Measurements from ENCODE around the gene DAB2.
"Not testable (repeated sequence)": the region's sequence is repeated elsewhere in the genome, so short reads cannot be mapped to it uniquely, and the experiment has no call there.

The DAB2 gene

GRCh38 chr5:39342460-39342859, 82.3 kb downstream of the DAB2 start:
- no peak overlapping the region for H3K4me3 ChIP-seq (ENCODE audit: low read depth, low read length)
- H3K27me3 ChIP-seq: no peaks in the 10 kb centered on the region
- DNase-seq: no peak
- H3K36me3 ChIP-seq: no peaks in the 10 kb centered on the region
- H3K9me3 ChIP-seq: no peaks in the 10 kb centered on the region
- TF ChIP-seq CTCF (IDR thresholded peaks at IDR 0.05; ENCODE audit: low read depth, low read length): no peak
- no peaks in the 10 kb centered on the region for H3K4me1 ChIP-seq

GRCh38 chr5:39341896-39342295, 82.9 kb downstream of the DAB2 start:
- Histone ChIP-seq H3K4me1 (no peaks in the 10 kb centered on the region), H3K36me3 (no peaks in the 10 kb centered on the region), H3K9me3 (no peaks in the 10 kb centered on the region), H3K27me3 (no peaks in the 10 kb centered on the region), H3K4me3 (ENCODE audit: low read depth, low read length) (no peak overlapping the region)
- DNase-seq: no peak
- no peak for TF ChIP-seq CTCF (IDR thresholded peaks at IDR 0.05; ENCODE audit: low read depth, low read length)

GRCh38 chr5:39340506-39340905, 84.3 kb downstream of the DAB2 start:
- Histone ChIP-seq H3K4me3 (ENCODE audit: low read depth, low read length) (no peak overlapping the region), H3K27me3 (no peaks in the 10 kb centered on the region), H3K9me3 (no peaks in the 10 kb centered on the region), H3K36me3 (no peaks in the 10 kb centered on the region), H3K4me1 (no peaks in the 10 kb centered on the region)
- no peak for DNase-seq
- no peak for TF ChIP-seq CTCF (IDR thresholded peaks at IDR 0.05; ENCODE audit: low read depth, low read length)

GRCh38 chr5:39337252-39337915, 87.4 kb downstream of the DAB2 start:
- Histone ChIP-seq H3K36me3 (no peaks in the 10 kb centered on the region), H3K27me3 (no peaks in the 10 kb centered on the region), H3K4me1 (no peaks in the 10 kb centered on the region), H3K9me3 (no peaks in the 10 kb centered on the region), H3K4me3 (ENCODE audit: low read depth, low read length) (no peak overlapping the region)
- no peak for TF ChIP-seq CTCF (IDR thresholded peaks at IDR 0.05; ENCODE audit: low read depth, low read length)
- no peak for DNase-seq

GRCh38 chr5:39334296-39334695, 90.5 kb downstream of the DAB2 start:
- H3K9me3 ChIP-seq; H3K27me3 ChIP-seq; H3K4me3 ChIP-seq (ENCODE audit: low read depth, low read length); DNase-seq; H3K4me1 ChIP-seq; H3K36me3 ChIP-seq: not testable (repeated sequence)

GRCh38 chr5:39333104-39333503, 91.7 kb downstream of the DAB2 start:
- Histone ChIP-seq H3K9me3 (no peaks in the 10 kb centered on the region), H3K4me1 (no peaks in the 10 kb centered on the region), H3K36me3 (no peaks in the 10 kb centered on the region), H3K4me3 (ENCODE audit: low read depth, low read length) (no peak overlapping the region), H3K27me3 (no peaks in the 10 kb centered on the region)
- DNase-seq: no peak
- TF ChIP-seq CTCF (IDR thresholded peaks at IDR 0.05; ENCODE audit: low read depth, low read length): no peak

Measured in BE2C (cell line).